Measurements from ENCODE around the gene TRAPPC1. TPM values are rescaled to one million over a fixed set of nuclear protein-coding genes. Genes with fewer than 3 reads are reported as not detected.

The TRAPPC1 gene
- total RNA-seq, 5 donors from 2014 or later (not counting 1 experiment from before 2014, with no cell fraction given) = 95.4 to 138 (median 113) TPM

DNA sequence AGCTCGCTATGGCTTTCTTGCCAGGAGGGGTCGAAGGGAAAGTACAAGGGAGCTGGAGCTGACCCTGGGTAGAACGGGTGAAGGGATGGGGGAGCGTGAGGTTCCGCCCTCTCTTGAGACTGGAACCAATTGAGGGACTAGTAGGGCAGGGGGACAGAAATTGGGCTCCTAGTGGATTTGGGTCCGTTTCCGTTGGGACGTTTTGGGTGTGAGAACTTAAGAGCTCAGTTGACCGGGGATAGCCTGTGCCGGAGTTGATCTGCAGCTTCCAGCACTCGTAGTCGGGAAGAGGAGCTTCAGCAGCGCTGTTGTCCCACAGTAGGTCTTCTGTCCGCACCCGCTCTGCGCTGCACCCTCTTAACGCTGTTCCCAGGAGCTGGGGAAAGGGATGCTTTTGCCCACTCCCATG is 741 bp upstream of the TRAPPC1 start:
- CTCF ChIA-PET = interaction anchor here in 1 of 2 donors (0.6 to 1.9 kb wide), 9 partner anchors 16 to 799 kb away, joined by 3 to 9 read pairs (median 5); partner anchors contain the start of genes NAA38 and RNF227
- Histone ChIP-seq H3K4me1 (ENCODE audit: control insufficient read depth in 1 of 2, extremely low read depth in 1 of 2, insufficient read depth in 2 of 2, low read length in 2 of 2) (peaks cover 18 to 37% of the 10 kb centered on the region in 2 experiments), H3K9me3 (no peaks in the 10 kb centered on the region), H3K36me3 (ENCODE audit: control insufficient read depth in 2 of 2, extremely low read depth in 1 of 2, insufficient read depth in 1 of 2, low read length in 1 of 2) (peaks cover 0 to 36% of the 10 kb centered on the region in 2 donors), H3K27me3 (replicated peaks in 1 of 2; ENCODE audit: control insufficient read depth in 2 of 2, extremely low read depth in 1 of 2, insufficient read depth in 2 of 2, low read length in 1 of 2) (no peaks in the 10 kb centered on the region), H3K4me3 (ENCODE audit: control insufficient read depth in 1 of 2, extremely low read depth in 1 of 2, low read length in 1 of 2) (peak overlapping the region; percentile 86 to 88), H3K27ac (ENCODE audit: low read length) (peak overlapping the region; percentile 79)
- no peaks in the 10 kb centered on the region for H3K27me3 Mint-ChIP-seq
- ATAC-seq (replicated peaks in 1 of 4) (peak; percentile 10 to 29 (median 20)), DNase-seq (peak in 1 of 35 experiments; percentile 23)
- H3K4me1 Mint-ChIP-seq = peaks cover 50 to 61% (median 58%) of the 10 kb centered on the region in 3 donors
- H3K27ac Mint-ChIP-seq = peak overlapping the region; percentile 93 to 94
- peaks cover 22% of the 10 kb centered on the region for H3K36me3 Mint-ChIP-seq
- H3K9me3 Mint-ChIP-seq = no peaks in the 10 kb centered on the region
- POLR2A ChIA-PET = interaction anchor here (0.6 to 0.9 kb wide), 5 partner anchors 11 to 932 kb away, joined by 3 to 7 read pairs (median 3); no protein-coding TSS in a partner anchor
- H3K4me3 Mint-ChIP-seq = peak overlapping the region; percentile 93 to 98 (median 94)
- WGBS (ENCODE audit: insufficient coverage) = under 1% methylated on average over 17 of the region's 17 CpGs

DNA sequence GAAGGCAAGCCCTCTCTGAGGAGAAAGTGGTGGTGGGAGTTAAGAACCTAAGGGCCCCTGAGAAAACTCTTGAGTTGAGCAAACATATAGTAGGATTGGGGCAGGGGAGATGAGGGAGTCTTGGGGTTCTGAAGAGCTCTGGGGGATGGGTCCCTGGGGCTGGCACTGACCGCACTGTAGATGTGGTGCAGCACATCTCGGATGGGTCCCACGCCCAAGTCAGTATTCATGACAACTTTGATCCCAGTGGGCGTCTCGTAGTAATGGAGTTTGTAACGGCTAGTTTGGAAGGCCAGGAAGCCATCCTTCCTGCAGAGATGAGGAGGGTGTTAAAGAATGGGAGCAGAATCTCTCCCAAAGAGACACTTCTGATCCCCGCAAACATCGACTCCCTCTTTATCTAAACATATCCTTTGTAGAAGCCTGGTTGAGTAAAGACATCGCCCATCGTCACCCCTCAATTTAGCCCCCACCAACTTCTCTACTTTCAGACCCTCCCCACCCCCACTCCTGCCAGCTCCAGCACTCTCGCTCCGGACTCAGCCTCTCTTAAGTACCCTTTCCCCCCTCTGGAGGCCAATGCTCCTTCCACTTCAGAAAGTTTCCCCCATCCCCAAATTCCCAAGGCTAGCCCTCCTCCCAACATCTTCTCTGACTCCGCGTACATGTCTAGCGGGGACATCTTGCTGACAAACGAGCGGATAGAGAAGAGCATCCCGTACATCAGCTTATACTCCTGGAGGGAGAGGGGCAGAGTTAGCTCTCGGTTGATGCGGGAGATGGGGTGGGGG is 710 bp downstream of the TRAPPC1 start:
- no peaks in the 10 kb centered on the region for H3K9me3 Mint-ChIP-seq
- no peak for ATAC-seq (replicated peaks in 1 of 4)
- 42% methylated on average over 9 of the region's 20 CpGs for WGBS (ENCODE audit: insufficient coverage)
- H3K4me1 Mint-ChIP-seq = peaks cover 50 to 56% (median 55%) of the 10 kb centered on the region in 3 donors
- no peaks in the 10 kb centered on the region for H3K27me3 Mint-ChIP-seq
- POLR2A ChIA-PET = interaction anchor here (0.5 to 0.9 kb wide), 3 partner anchors 10 to 83 kb away, joined by 3 read pairs; no protein-coding TSS in a partner anchor
- Histone ChIP-seq H3K27me3 (replicated peaks in 1 of 2; ENCODE audit: control insufficient read depth in 2 of 2, extremely low read depth in 1 of 2, insufficient read depth in 2 of 2, low read length in 1 of 2) (no peaks in the 10 kb centered on the region), H3K9me3 (no peaks in the 10 kb centered on the region), H3K4me3 (ENCODE audit: control insufficient read depth in 1 of 2, extremely low read depth in 1 of 2, low read length in 1 of 2) (peak overlapping the region; percentile 86 to 88), H3K36me3 (ENCODE audit: control insufficient read depth in 2 of 2, extremely low read depth in 1 of 2, insufficient read depth in 1 of 2, low read length in 1 of 2) (peaks cover 3 to 23% of the 10 kb centered on the region in 2 donors), H3K4me1 (ENCODE audit: control insufficient read depth in 1 of 2, extremely low read depth in 1 of 2, insufficient read depth in 2 of 2, low read length in 2 of 2) (peaks cover 18 to 37% of the 10 kb centered on the region in 2 experiments), H3K27ac (ENCODE audit: low read length) (peak overlapping the region; percentile 87)
- DNase-seq = no peak
- H3K27ac Mint-ChIP-seq = peak overlapping the region; percentile 93 to 94
- peak overlapping the region; percentile 93 to 98 (median 94) for H3K4me3 Mint-ChIP-seq
- peaks cover 11% of the 10 kb centered on the region for H3K36me3 Mint-ChIP-seq
- CTCF ChIA-PET = interaction anchor here in 1 of 2 donors (0.7 to 1.9 kb wide), 4 partner anchors 15 to 131 kb away, joined by 5 to 9 read pairs (median 5); partner anchors contain the start of gene RNF227

DNA sequence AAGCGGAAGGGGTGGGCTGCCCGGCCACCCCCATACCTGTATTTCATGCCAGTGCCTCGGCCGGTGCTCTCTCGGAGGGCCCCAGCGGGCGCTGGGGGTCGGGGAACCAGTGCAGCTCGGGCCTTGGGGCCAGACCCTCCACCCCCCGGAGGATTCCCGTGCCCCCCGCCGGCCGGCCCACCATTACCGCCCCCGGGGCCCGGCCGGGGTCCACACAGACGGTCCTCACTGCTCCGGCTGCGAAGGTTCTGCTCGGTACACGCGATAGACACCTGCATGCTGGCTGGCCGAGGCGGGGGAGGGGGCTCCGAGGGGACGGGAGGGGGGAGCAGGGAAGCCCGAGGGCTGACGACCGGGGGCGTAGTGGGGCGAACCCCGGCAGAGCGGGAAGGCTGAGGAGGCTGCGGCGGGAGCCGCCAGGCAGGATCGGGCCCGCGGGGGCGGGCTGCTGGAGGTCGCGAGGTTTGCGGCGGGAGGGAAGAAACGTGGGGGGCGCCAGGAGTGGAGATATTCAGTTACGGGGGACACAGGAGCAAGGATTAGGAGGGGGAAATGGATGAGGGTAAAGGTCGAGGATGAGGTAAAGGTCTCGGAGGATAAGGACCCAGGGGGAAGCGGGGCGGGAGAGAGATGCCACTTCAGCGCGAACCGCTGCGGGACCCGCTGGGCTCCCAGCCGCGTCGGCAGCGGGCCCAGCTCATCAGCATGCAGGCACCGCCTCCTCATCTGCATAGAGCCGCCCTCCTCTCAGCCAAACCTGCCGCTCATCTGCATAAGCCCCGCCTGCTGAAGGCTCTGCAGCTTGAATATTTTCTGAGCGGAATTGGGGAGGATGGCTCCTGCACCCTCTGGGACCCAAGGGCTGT is 2.4 kb downstream of the TRAPPC1 start, which contains the start of gene KCNAB3:
TSS of gene KCNAB3 (minus strand) at position 699 of the 866 bp plus-strand sequence. CDS start at position 278, 421 bp downstream.
- POLR2A ChIA-PET = interaction anchor here in 1 of 2 donors (0.6 kb wide), 1 partner anchor 11 kb away, joined by 3 read pairs; no protein-coding TSS in a partner anchor
- no peak within 1 kb of the TSS for H3K27ac ChIP-seq (ENCODE audit: low read length)
- no peaks in the 10 kb centered on the region for H3K27me3 ChIP-seq (replicated peaks in 1 of 2; ENCODE audit: control insufficient read depth in 2 of 2, extremely low read depth in 1 of 2, insufficient read depth in 2 of 2, low read length in 1 of 2)
- Mint-ChIP-seq H3K27me3 (no peaks in the 10 kb centered on the region), H3K36me3 (peaks cover 4% of the 10 kb centered on the region), H3K4me3 (peak within 1 kb of the TSS; percentile 93 to 98 (median 94)), H3K27ac (peak within 1 kb of the TSS; percentile 93 to 94), H3K9me3 (no peaks in the 10 kb centered on the region), H3K4me1 (peaks cover 44 to 49% (median 48%) of the 10 kb centered on the region in 3 donors)
- peaks cover 18 to 37% of the 10 kb centered on the region in 2 experiments for H3K4me1 ChIP-seq (ENCODE audit: control insufficient read depth in 1 of 2, extremely low read depth in 1 of 2, insufficient read depth in 2 of 2, low read length in 2 of 2)
- ATAC-seq (replicated peaks in 1 of 4) (peak in 1 of 4 experiments; percentile 47), DNase-seq (peak in 33 of 35 experiments; percentile 22 to 76 (median 49))
- H3K9me3 ChIP-seq = no peaks in the 10 kb centered on the region
- peaks cover 3 to 20% of the 10 kb centered on the region in 2 donors for H3K36me3 ChIP-seq (ENCODE audit: control insufficient read depth in 2 of 2, extremely low read depth in 1 of 2, insufficient read depth in 1 of 2, low read length in 1 of 2)
- WGBS (ENCODE audit: insufficient coverage) = 59% methylated on average over 50 of the region's 67 CpGs
- CTCF ChIA-PET = no interaction called here
- H3K4me3 ChIP-seq (ENCODE audit: control insufficient read depth in 1 of 2, extremely low read depth in 1 of 2, low read length in 1 of 2) = peak within 1 kb of the TSS; percentile 17 to 88

DNA sequence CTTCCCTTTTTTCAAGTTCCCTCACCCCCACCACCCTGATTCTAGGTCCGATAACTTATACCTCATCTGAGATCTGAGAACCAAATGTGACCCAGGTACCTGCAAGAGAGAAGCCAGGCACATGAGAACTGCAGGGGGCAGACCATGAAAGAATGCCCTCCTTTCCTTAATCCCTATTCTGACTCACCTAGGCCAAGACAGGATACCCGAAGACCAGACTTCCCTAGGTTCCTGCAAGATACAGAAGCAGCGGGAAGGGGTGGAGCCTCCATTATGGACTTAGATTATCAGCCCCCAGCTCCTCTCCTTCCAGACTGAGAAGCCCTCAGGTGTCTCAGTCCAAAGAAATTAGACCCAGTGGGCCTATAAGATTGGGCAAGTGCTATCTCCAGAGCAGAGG is 4.2 kb downstream of the TRAPPC1 start:
- Histone ChIP-seq H3K4me1 (ENCODE audit: control insufficient read depth in 1 of 2, extremely low read depth in 1 of 2, insufficient read depth in 2 of 2, low read length in 2 of 2) (peaks cover 10 to 39% of the 10 kb centered on the region in 2 experiments), H3K27ac (ENCODE audit: low read length) (no peak overlapping the region), H3K36me3 (ENCODE audit: control insufficient read depth in 2 of 2, extremely low read depth in 1 of 2, insufficient read depth in 1 of 2, low read length in 1 of 2) (peaks cover 3 to 20% of the 10 kb centered on the region in 2 donors), H3K27me3 (replicated peaks in 1 of 2; ENCODE audit: control insufficient read depth in 2 of 2, extremely low read depth in 1 of 2, insufficient read depth in 2 of 2, low read length in 1 of 2) (no peaks in the 10 kb centered on the region), H3K9me3 (no peaks in the 10 kb centered on the region), H3K4me3 (ENCODE audit: control insufficient read depth in 1 of 2, extremely low read depth in 1 of 2, low read length in 1 of 2) (no peak overlapping the region)
- H3K27me3 Mint-ChIP-seq = no peaks in the 10 kb centered on the region
- H3K36me3 Mint-ChIP-seq = peaks cover 4% of the 10 kb centered on the region
- CTCF ChIA-PET = interaction anchor here (0.6 to 1.0 kb wide), 2 partner anchors 56 to 543 kb away, joined by 3 to 7 read pairs; no protein-coding TSS in a partner anchor
- peak overlapping the region in 1 of 2 donors; percentile 2 for H3K27ac Mint-ChIP-seq
- no peak for DNase-seq
- POLR2A ChIA-PET = no interaction called here
- H3K4me3 Mint-ChIP-seq = peak overlapping the region in 1 of 3 donors; percentile 34
- 93% methylated on average over 3 of the region's 3 CpGs for WGBS (ENCODE audit: insufficient coverage)
- H3K4me1 Mint-ChIP-seq = peaks cover 35 to 44% (median 41%) of the 10 kb centered on the region in 3 donors
- no peaks in the 10 kb centered on the region for H3K9me3 Mint-ChIP-seq
- ATAC-seq (replicated peaks in 1 of 4) = no peak

DNA sequence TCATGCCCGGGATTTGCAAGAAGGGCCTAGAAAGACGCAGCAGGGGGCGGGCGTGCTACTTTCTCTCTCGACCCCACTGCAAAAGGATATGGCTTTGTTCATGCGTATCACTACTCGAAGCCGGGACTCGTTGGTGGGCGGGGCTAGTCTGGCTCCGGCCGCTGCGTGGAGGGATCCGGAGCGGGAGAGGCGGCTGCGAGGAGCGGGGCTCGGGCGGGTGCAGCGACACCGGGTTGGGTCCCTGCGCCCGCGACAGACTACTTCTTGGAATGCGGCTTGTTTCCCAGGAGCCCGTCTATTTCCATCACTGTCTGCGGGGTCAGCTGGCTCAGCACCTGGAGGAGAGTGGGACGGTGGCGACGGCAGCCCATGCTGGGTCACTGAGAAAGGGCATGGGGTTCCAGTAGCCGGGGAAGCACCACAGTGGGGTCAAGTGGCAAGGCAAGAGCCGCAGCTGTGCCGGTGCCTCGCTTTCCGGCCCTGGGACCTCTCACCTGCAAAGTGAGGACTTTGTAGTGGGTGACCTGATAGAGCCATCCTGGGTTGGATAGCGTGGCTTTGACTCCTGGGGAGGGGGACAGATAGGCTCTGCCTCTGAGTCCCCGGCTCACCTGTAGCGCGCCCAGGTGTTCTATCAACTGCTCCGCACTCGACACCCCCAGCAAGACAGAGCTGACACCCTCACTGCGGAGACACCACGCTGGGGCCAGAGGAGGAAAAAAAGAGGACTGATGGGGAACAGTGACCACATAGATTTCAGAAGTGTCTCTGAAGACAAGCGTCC is 8.7 kb downstream of the TRAPPC1 start:
- Mint-ChIP-seq H3K4me3 (peak overlapping the region; percentile 76 to 84 (median 80)), H3K27me3 (no peaks in the 10 kb centered on the region), H3K9me3 (no peaks in the 10 kb centered on the region), H3K27ac (peak overlapping the region; percentile 90 to 95), H3K4me1 (peaks cover 18 to 22% (median 19%) of the 10 kb centered on the region in 3 donors), H3K36me3 (peaks cover 3% of the 10 kb centered on the region)
- Histone ChIP-seq H3K4me1 (ENCODE audit: control insufficient read depth in 1 of 2, extremely low read depth in 1 of 2, insufficient read depth in 2 of 2, low read length in 2 of 2) (peaks cover 3 to 18% of the 10 kb centered on the region in 2 experiments), H3K27me3 (replicated peaks in 1 of 2; ENCODE audit: control insufficient read depth in 2 of 2, extremely low read depth in 1 of 2, insufficient read depth in 2 of 2, low read length in 1 of 2) (no peaks in the 10 kb centered on the region), H3K27ac (ENCODE audit: low read length) (peak overlapping the region; percentile 80), H3K4me3 (ENCODE audit: control insufficient read depth in 1 of 2, extremely low read depth in 1 of 2, low read length in 1 of 2) (peak overlapping the region; percentile 60 to 64), H3K9me3 (no peaks in the 10 kb centered on the region), H3K36me3 (ENCODE audit: control insufficient read depth in 2 of 2, extremely low read depth in 1 of 2, insufficient read depth in 1 of 2, low read length in 1 of 2) (peaks cover 2 to 3% of the 10 kb centered on the region in 2 donors)
- POLR2A ChIA-PET = no interaction called here
- peak; percentile 70 to 89 (median 82) for DNase-seq
- WGBS (ENCODE audit: insufficient coverage) = 21% methylated on average over 43 of the region's 45 CpGs
- peak; percentile 94 to 96 (median 95) for ATAC-seq (replicated peaks in 1 of 4)
- CTCF ChIA-PET = interaction anchor here in 1 of 2 donors (1.0 kb wide), 1 partner anchor 66 kb away, joined by 3 read pairs; no protein-coding TSS in a partner anchor

Measured in T-cell (primary cell).